Heart right ventricle (tissue), 16 donors: ENCODE data around the gene LAMTOR4. TPM values are rescaled to one million over a fixed set of nuclear protein-coding genes. Genes with fewer than 3 reads are reported as not detected.
A peak's percentile ranks its signal among the peaks of the same experiment; 100 is the strongest.

Source experiments
- ATAC-seq, 8 donors: fragments of 200-7000 bp; cut with Tn5 transposase; one replicate each; pipeline ENCODE4 v1.9.1; 2020; ENCODE audit warnings: mild to moderate bottlenecking in 8 of 8, moderate library complexity in 8 of 8, moderate number of reproducible peaks in 1 of 8
- DNase-seq, 2 donors: peaks; one replicate each; pipeline ENCODE4 v3.0.0-alpha.2; 2020
- H3K27ac ChIP-seq, 10 donors: fragments of 200-600 bp; sonication (generic) in 2 of 10; one replicate each; pipeline versions ENCODE4 v1.5.0 to v1.8.0; 2020 to 2022; ENCODE audit warnings: mild to moderate bottlenecking in 3 of 10
- H3K27me3 ChIP-seq, 7 donors: fragments of 200-600 bp; one replicate each; pipeline ENCODE4 v1.8.0; 2021 to 2022; ENCODE audit warnings: mild to moderate bottlenecking in 2 of 7
- H3K36me3 ChIP-seq, 9 donors: fragments of 200-600 bp; sonication (generic) in 1 of 9; one replicate each; pipeline versions ENCODE4 v1.5.0 to v1.8.0; 2020 to 2022; ENCODE audit warnings: mild to moderate bottlenecking in 2 of 9
- H3K4me1 ChIP-seq, 9 donors: fragments of 200-600 bp; sonication (generic) in 1 of 9; one replicate each; pipeline versions ENCODE4 v1.5.0 to v1.8.0; 2020 to 2022; ENCODE audit warnings: mild to moderate bottlenecking in 4 of 9
- H3K4me3 ChIP-seq, 10 donors: fragments of 200-600 bp; sonication (generic) in 2 of 10; one replicate each; pipeline versions ENCODE4 v1.5.0 to v1.8.0; 2020 to 2022; ENCODE audit warnings: mild to moderate bottlenecking in 7 of 10, moderate library complexity in 2 of 10
- H3K9me3 ChIP-seq, 11 donors: fragments of 200-600 bp in 10 of 11; sonication (generic) in 2 of 11; one replicate each; pipeline versions ENCODE4 v1.5.0 to v1.8.0; 2013 to 2022; ENCODE audit warnings: mild to moderate bottlenecking in 2 of 11, control low read depth in 1 of 11, moderate library complexity in 1 of 11
- CTCF ChIP-seq, 9 donors: fragments of 200-600 bp; sonication (generic) in 2 of 9; IDR thresholded peaks; one replicate each; pipeline versions ENCODE4 v1.5.0 to v1.8.0; 2021 to 2022; ENCODE audit warnings: antibody characterized with exemption in 9 of 9, mild to moderate bottlenecking in 5 of 9, moderate library complexity in 1 of 9
- WGBS, 2 donors: extraction: QIAGEN DNeasy Blood & Tissue Kit; methylation state at CpG; one replicate each; pipeline ENCODE4 v1.1.7; 2013; ENCODE audit warnings: inconsistent platforms in 1 of 2; 5-methylcytosine and 5-hydroxymethylcytosine counted together
- intact Hi-C, 10 donors: fragments of 100-400 bp; cut with DNase I; formaldehyde crosslinking; loops; one replicate each; pipeline versions ENCODE4 v1.11.1 to v1.14.2; 2022
- long read RNA-seq, 3 donors: library from polyadenylated mRNA; unstranded; transcript quantifications; one replicate each; pipeline ENCODE4 v2.0.0, GENCODE V29; 2020 to 2021
- polyA plus RNA-seq, 2 donors: library from polyadenylated mRNA; stranded (reverse); fragments of 200-250 nt; gene quantifications; one replicate each; pipeline ENCODE4 v1.2.3, GENCODE V29; 2013
- total RNA-seq, 10 donors: library from RNA; stranded (reverse); fragmentation: NEBNext Ultra II Directional in 3 of 10; extraction: Animal tissue kit (Norgen Biotek cat#: 25700) in 3 of 10; gene quantifications; one replicate each; pipeline versions ENCODE4 v1.2.1 to v1.2.4, GENCODE V29; 2021 to 2023
- donor health status: Arrhythmogenic right ventricular cardiomyopathy.
- donor health status: ischemic (EF 13 %, LVEDD 7.1; RV severe dilation, severe dysfunction).
- donor health status: healthy with polysubstance abuse.
- donor health status: DM: no; HTN: yes; CAD: no.
- donor health status: DM: no; HTN: no; CAD: no.
- donor health status: ischemic (EF 25% LVEDD 6.9; RV normal size, moderate dysfunction).
- donor health status: ischemic (EF 25% LVEDD 5.7; RV mildly dilated, moderate dysfunction).
- donor health status: healthy.
- donor health status: DM: yes; HTN: yes; CAD: no.
- donor health status: Ischemic cardiomyopathy.
- donor health status: ischemic (EF 35%, LVEDD 5.7; RV mildly dilated, moderate dysfunction).
- donor health status: nonischemic (EF 11% LVEDD 7.7; RV severe dilation, severe dysfunction).
- donor health status: DM: yes; HTN: yes; CAD: no.
- donor health status: PGD.
- donor health status: ischemic (EF 29% LVEDD 5.4; RV normal size, mild dysfunction).
- donor health status: nonischemic (EF 23%, LVEDD 6.1; RV moderate dilation, normal function).

Gene LAMTOR4
- 100 to 1,000 TPM in 1 of 10 donors, 10 to 100 TPM in 9; 72.3 to 102 (median 88.5) TPM for total RNA-seq
- 100 to 1,000 TPM; 147 to 210 TPM for polyA plus RNA-seq
- long read RNA-seq, donor 1, transcript LAMTOR4-205 (4 exons, 621 nt): minor isoform, 5 of 63 reads
- long read RNA-seq, donor 1, transcript LAMTOR4-201 (4 exons, 605 nt): major isoform, 49 of 63 reads
- long read RNA-seq, donor 1, partial matches to known transcripts: 0 of 63 reads
- long read RNA-seq, donor 1, other reads (novel, unspliced or antisense): 6 of 63 reads
- long read RNA-seq, donor 2, transcript LAMTOR4-201 (4 exons, 605 nt): major isoform, 60 of 73 reads
- long read RNA-seq, donor 2, transcript LAMTOR4-204 (3 exons, 371 nt): minor isoform, 5 of 73 reads
- long read RNA-seq, donor 2, partial matches to known transcripts: 2 of 73 reads
- long read RNA-seq, donor 2, other reads (novel, unspliced or antisense): 4 of 73 reads
- long read RNA-seq, donor 3, transcript LAMTOR4-201 (4 exons, 605 nt): major isoform, 10 of 18 reads
- long read RNA-seq, donor 3, partial matches to known transcripts: 1 of 18 reads
- long read RNA-seq, donor 3, other reads (novel, unspliced or antisense): 4 of 18 reads

- DNase-seq (peak; percentile 98 to 100), ATAC-seq (peak; percentile 98 to 100 (median 99))
- Histone ChIP-seq H3K4me1 (peaks cover 8 to 50% (median 15%) of the 10 kb centered on the region in 9 donors), H3K9me3 (no peaks in the 10 kb centered on the region), H3K27ac (peak within 1 kb of the TSS in 9 of 10 donors; percentile 71 to 94 (median 88)), H3K4me3 (peak within 1 kb of the TSS; percentile 48 to 99 (median 77)), H3K27me3 (no peaks in the 10 kb centered on the region), H3K36me3 (peaks cover 0 to 33% (median 8%) of the 10 kb centered on the region in 9 donors)
- no peak for TF ChIP-seq CTCF (IDR thresholded peaks at IDR 0.05)
- intact Hi-C loops: no loop called here
- WGBS, 2 donors: 0% methylated on average over 46 of the region's 46 CpGs
Observed at GRCh38 chr7:100148559-100149328, at the start of gene LAMTOR4. TSS of gene LAMTOR4 (plus strand) at chr7:100148918. CDS start at chr7:100148973, 55 bp downstream.

- WGBS, 2 donors: 67% methylated on average over 12 of the region's 12 CpGs
- ATAC-seq: no peak
- TF ChIP-seq CTCF (IDR thresholded peaks at IDR 0.05): no peak
- Histone ChIP-seq H3K27me3 (no peaks in the 10 kb centered on the region), H3K27ac (peak overlapping the region in 4 of 10 donors; percentile 93 to 97 (median 94)), H3K4me1 (peaks cover 3 to 32% (median 27%) of the 10 kb centered on the region in 9 donors), H3K36me3 (peaks cover 0 to 69% (median 48%) of the 10 kb centered on the region in 9 donors), H3K4me3 (peak overlapping the region; percentile 57 to 89 (median 78)), H3K9me3 (no peaks in the 10 kb centered on the region)
- DNase-seq: no peak
- intact Hi-C loops: no loop called here
Observed at GRCh38 chr7:100099452-100099851, 49.3 kb upstream of the LAMTOR4 start.

- no peak for TF ChIP-seq CTCF (IDR thresholded peaks at IDR 0.05)
- Histone ChIP-seq H3K4me3 (peak overlapping the region; percentile 57 to 89 (median 78)), H3K27me3 (no peaks in the 10 kb centered on the region), H3K9me3 (no peaks in the 10 kb centered on the region), H3K4me1 (peaks cover 3 to 32% (median 26%) of the 10 kb centered on the region in 9 donors), H3K27ac (peak overlapping the region; percentile 81 to 97 (median 93)), H3K36me3 (peaks cover 0 to 69% (median 43%) of the 10 kb centered on the region in 9 donors)
- ATAC-seq (peak; percentile 88 to 95 (median 93)), DNase-seq (peak; percentile 93 to 95)
- intact Hi-C loops: loop anchor here in 4 of 10 donors (1.0 to 2.0 kb wide), 3 partner anchors 18 to 52 kb away; partner anchors contain the start of genes CNPY4 (in 3 of the 4), TAF6 (in 3 of the 4) and ZSCAN21 (in 3 of the 4)
- 0% methylated on average over 58 to 61 of the region's 61 CpGs for WGBS, 2 donors
Observed at GRCh38 chr7:100100420-100101015, 48.2 kb upstream of the LAMTOR4 start.
